GM19193 (cell line): Measurements from ENCODE around the gene COL13A1.

Source experiments
- POLR2A ChIP-seq: IDR thresholded peaks from 4 replicates; pipeline ENCODE4 v1.6.1; 2011; ENCODE audit not compliant: insufficient read depth, insufficient read length; ENCODE audit errors: extremely low read depth

The COL13A1 gene

GRCh38 chr10:69801434-69802315 is at the start of gene COL13A1:
COL13A1 (plus strand) TSS chr10:69801906; CDS start chr10:69802424, 518 bp downstream.
- TF ChIP-seq POLR2A, result no peak

GRCh38 chr10:69752479-69752878 is 49.2 kb upstream of the COL13A1 start:
- no peak for TF ChIP-seq POLR2A

GRCh38 chr10:69756279-69756678 is 45.4 kb upstream of the COL13A1 start:
- no peak for TF ChIP-seq POLR2A

- TF ChIP-seq POLR2A, result no peak
Measured at GRCh38 chr10:69757206-69757552, 44.5 kb upstream of the COL13A1 start.

- no peak for TF ChIP-seq POLR2A
Measured at GRCh38 chr10:69757553-69758309, 44.0 kb upstream of the COL13A1 start.

GRCh38 chr10:69758310-69758728 is 43.4 kb upstream of the COL13A1 start:
- no peak for TF ChIP-seq POLR2A

GRCh38 chr10:69759641-69760040 is 42.1 kb upstream of the COL13A1 start:
- no peak for TF ChIP-seq POLR2A

GRCh38 chr10:69760072-69760471 is 41.6 kb upstream of the COL13A1 start:
- no peak for TF ChIP-seq POLR2A

- no peak for TF ChIP-seq POLR2A
Measured at GRCh38 chr10:69761320-69761719, 40.4 kb upstream of the COL13A1 start.

- no peak for TF ChIP-seq POLR2A
Measured at GRCh38 chr10:69766161-69766910, 35.4 kb upstream of the COL13A1 start.

- TF ChIP-seq POLR2A, result no peak
Measured at GRCh38 chr10:69767793-69768192, 33.9 kb upstream of the COL13A1 start.

- TF ChIP-seq POLR2A, result no peak
Measured at GRCh38 chr10:69768386-69768785, 33.3 kb upstream of the COL13A1 start.

- TF ChIP-seq POLR2A, result no peak
Measured at GRCh38 chr10:69769395-69769992, 32.2 kb upstream of the COL13A1 start.

GRCh38 chr10:69772933-69773704 is 28.6 kb upstream of the COL13A1 start:
- TF ChIP-seq POLR2A, result no peak
